Stimulated activated CD4-positive, alpha-beta T cell treated with anti-CD3 and anti-CD28 coated beads, Interleukin-12 subunit alpha, Interleukin-12 subunit beta, amount 100 ng/mL, for 4 hours (primary cell): ENCODE results near the gene GYPE.
"Not testable (repeated sequence)": the region's sequence is repeated elsewhere in the genome, so short reads cannot be mapped to it uniquely, and the experiment has no call there.

Source experiments
- DNase-seq: peaks from one replicate; pipeline ENCODE4 v3.0.0-alpha.2; 2020

GYPE gene

DNA sequence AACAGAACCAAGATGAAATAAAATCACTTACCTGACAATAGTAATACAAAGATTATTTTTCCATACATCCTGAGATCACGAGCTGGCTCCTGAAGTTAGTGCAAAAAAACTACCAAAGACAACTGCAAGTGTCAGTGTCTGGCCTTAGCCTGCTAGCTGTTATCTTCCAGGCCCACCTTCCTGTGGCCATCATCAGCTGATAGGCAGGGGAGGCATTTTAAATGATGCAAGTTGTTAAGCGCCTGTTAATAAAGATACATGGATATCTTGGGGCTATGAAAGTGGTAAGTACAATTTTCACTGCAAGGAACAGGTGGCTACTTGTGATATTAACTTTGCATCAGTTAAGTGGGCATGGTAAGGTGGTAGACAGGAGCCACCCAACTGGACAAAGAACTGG lies at the start of gene GYPE:
GYPE (minus strand) TSS at position 120 of the 400 bp plus-strand sequence; CDS start at position 68, 52 bp downstream.
- DNase-seq = not testable (repeated sequence)

GRCh38 chr4:143951458-143951972 lies 46.2 kb upstream of the GYPE start:
- DNase-seq = not testable (repeated sequence)

- not testable (repeated sequence) for DNase-seq
Observed at GRCh38 chr4:143950967-143951366, 45.6 kb upstream of the GYPE start.

DNA sequence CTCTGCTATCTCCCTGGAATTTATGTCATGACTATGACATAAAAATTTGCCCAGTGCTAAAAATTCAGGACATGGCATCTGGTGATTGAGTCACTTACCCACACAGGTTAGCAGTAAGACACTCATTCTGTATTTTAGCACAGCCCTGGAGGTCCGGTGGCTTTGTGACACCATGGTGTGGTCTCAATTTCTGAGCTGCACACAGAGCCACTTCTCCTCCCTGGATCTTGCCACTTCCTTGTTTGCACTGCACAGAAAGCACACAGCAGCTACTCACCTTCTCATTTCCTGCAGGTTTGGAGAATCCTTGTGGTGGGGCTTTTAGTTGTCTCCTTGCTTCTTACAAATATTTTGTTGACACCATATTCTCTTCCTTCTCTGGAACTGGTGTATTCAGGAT lies 44.8 kb upstream of the GYPE start:
- DNase-seq = not testable (repeated sequence)

DNA sequence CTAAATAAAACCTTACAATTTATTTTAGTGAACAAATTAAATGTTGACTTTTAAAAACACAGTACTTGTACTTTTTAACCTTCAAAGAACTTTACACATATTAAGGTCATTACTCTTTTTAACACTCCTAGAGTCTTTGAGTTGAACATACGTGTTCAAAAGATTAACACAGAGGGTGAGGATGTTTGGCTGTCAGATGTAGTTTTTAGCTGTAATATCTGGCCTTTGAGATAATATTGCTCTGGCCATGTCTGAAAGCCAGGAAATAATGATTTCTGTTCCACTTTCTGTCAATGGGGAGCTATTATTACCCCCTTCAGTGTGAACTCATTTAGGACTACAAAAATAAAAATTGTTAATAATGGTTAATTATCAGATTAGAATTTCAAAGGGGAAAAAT lies 42.1 kb upstream of the GYPE start:
- DNase-seq = not testable (repeated sequence)

DNA sequence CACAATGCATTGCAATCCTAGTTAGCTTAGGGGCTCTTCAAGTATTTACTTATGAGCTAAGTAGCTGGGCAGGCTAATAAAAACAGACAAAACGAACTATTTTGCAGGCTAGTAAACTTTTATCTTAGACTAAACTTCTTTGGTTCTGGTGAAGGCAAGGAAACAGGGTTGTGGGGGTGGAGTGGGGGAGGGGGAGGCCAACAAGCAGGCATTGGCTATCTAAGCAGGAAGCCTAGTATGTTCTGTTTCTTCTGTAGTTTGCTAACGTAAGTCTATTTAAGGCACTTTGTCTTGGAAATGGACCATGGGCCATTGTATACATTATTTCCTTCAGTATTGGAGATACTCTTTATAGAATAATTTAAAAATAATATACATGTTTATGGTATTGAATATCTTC lies 35.3 kb upstream of the GYPE start:
- DNase-seq = not testable (repeated sequence)

DNA sequence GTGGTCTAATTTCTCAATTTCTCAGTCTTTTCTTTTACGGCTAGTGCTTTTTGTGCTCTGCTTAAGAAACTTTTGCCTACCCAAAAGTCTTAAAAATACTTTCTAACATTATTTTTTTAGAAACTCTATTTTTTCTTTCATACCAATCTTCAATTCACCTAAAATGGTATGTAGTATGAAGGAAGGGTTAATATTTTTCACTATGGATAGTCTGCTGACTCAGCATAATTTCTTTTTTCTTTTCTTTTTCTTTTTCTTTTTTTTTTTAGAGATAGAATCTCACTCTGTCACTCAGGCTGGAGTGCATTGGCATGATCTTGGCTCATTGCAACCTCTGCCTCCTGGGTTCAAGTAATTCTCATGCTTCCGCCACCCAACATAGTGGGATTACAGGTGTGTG lies 34.2 kb upstream of the GYPE start:
- DNase-seq = no peak

GRCh38 chr4:143938890-143939289 lies 33.5 kb upstream of the GYPE start:
- DNase-seq = not testable (repeated sequence)

- DNase-seq = no peak
Observed at GRCh38 chr4:143921181-143921580, 15.8 kb upstream of the GYPE start.

DNA sequence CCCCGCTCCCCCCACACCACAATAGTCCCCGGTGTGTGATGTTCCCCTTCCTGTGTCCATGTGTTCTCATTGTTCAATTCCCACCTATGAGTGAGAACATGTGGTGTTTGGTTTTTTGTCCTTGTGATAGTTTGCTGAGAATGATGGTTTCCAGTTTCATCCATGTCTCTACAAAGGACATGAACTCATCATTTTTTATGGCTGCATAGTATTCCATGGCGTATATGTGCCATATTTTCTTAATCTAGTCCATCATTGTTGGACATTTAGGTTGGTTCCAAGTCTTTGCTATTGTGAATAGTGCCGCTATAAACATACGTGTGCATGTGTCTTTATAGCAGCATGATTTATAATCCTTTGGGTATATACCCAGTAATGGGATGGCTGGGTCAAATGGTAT lies 11.1 kb upstream of the GYPE start:
- DNase-seq = not testable (repeated sequence)

GRCh38 chr4:143912478-143912877 lies 7.1 kb upstream of the GYPE start:
- DNase-seq = not testable (repeated sequence)

DNA sequence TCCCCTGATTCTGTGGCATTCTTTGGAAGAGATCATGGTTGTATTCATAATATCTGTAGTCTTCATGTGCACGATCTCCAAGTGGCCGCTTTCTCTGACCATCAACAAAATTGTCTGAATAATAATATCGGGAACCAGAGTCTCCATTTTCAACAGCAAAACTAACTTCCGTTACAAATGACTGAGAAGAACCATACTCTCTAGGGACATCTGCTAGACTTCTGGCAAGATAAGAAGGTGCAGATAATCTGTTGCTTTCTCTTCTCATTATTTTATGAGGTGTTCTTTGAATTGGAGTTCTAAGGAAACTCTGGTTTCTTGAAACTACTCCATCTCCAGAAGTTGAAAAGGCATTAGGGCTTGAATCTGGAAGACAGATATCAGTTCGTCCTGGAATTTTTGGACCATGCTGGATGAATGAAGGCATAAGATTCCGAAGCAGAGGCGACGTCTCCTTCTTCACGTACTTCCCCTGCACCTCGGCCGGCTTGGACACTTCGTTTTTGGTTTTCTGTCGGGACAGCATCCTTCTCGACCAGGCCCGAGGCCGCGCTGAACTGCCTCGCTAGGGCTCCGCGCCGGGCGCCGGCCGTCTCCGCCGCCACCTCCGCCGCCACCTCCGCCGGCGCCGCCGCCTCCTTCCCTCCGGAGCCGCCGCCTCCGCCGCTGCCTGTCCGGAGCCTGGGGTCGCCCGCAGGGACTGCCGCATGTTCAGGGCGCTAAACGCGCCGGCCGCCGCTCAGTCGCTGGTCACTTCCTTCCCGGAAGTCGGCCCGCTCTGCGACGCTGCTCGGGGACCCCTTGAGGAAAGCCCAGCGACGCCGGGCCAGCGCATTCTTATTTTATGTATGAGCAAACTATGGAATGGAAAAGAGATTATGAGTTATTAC lies 6.4 kb upstream of the GYPE start:
- DNase-seq = peak; percentile 43

GRCh38 chr4:143910906-143911305 lies 5.5 kb upstream of the GYPE start:
- not testable (repeated sequence) for DNase-seq

DNA sequence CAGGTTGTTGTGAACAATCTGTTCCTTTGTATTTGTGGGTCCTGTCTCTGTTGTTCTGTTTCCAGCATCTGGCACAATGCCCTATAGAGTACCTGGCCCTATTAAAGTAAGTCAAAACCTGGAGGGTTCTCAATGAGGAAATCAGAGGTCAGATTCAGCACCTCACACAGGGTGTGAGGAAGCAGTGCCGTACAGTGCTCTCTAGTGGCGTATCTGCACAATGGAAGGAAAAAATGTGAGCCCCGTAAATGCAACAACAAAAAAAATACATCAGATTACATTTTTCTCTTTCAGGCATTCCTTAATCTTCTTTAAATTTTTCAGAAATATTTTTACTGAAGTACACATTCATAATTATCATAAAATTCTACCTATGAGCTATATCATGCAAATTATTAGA lies 2.5 kb upstream of the GYPE start:
- DNase-seq = not testable (repeated sequence)

DNA sequence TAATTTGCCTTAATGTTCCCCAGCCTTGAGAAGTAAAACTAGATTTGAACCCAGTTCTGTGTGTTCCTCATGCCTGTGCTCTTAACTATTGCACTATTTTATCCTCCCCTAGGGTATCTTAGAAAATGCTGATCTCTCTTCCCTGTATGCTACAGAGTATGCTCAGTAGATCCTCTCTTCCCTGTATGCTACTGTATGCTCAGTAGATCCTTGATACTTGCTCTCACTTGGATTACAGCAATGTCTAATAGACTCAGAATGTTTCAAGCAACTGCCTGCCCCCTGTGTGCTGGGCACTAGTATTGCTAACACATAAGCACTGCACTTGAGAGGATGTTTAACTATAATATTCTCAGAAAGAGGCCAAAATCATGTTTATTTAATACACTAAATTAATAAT lies 928 bp downstream of the GYPE start:
- DNase-seq = not testable (repeated sequence)

- DNase-seq = not testable (repeated sequence)
Observed at GRCh38 chr4:143890323-143890722, 15.0 kb downstream of the GYPE start.

GRCh38 chr4:143888189-143888588 lies 17.2 kb downstream of the GYPE start:
- not testable (repeated sequence) for DNase-seq

DNA sequence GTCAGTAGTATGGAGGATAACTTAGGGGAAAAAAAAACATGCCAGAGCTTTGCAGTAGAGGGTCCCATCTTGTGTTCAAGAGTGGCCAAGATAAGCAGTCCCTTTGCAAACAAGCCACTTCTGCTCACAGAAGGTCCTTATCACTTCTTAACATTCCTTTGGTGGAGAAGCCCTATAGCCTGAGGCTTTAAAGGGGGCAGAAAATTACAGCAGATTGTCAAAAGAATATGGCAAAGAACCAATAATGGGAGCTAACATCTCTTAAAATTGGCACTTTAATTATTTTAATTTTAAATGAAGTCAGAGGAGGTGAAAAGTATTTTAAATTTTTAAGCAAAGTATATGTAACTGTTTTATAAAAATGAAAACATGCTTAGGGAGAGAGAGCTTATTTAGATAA lies 20.4 kb downstream of the GYPE start:
- not testable (repeated sequence) for DNase-seq

GRCh38 chr4:143883529-143883928 lies 21.8 kb downstream of the GYPE start:
- no peak for DNase-seq

DNA sequence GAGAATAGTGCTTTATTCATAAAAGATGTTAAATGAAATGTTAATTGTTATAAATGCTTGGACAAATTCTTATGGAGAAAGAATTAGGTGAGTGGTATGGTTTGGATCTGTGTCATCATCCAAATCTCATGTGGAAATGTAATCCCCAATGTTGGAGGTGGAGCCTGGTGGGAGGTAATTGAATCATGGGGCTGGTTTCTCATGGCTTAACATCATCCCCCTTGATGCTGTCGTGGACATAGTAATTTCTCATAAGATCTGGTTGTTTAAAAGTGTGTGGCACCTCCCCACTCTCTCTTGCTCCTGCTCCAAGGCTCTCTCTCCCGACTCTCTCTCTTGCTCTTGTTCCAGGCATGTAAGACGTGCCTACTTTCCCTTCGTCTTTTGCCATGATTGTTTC lies 22.5 kb downstream of the GYPE start:
- no peak for DNase-seq

DNA sequence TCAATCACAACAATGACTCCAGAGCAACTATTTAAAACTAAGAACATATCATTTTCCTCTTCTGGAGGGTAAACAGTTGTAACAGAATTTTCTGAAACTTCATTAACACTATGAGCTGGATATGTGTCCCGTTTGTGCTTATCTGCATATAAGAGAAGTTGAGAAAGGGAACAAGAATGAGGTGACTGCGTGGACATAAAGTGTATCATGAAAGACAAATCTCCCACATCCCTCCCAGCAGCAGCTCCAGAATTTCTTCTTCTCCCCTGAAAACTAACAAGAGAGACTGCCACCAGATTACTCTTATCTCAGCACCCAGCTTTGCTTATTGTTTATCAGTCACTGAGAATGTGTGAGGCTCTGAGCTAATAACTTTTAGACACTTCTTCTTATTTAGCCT lies 25.8 kb downstream of the GYPE start:
- not testable (repeated sequence) for DNase-seq

DNA sequence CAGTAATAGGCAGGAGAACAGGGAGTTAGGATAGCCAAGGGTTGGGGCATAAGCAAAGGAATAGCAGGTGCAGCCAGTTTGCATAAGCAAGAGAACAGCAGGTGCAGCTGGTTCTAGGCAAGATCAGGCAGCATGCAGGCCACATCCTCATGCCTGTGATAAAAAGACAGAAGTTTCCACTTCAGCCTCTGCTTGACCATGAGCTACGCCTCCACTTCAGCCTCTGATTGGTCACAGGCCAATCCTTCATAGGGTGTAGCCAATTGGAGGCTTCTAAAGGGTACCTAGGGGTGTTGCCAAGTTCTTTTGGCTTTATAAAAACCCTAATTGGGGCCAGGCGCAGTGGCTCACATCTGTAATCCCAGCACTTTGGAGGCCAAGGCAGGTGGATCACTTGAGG lies 30.0 kb downstream of the GYPE start:
- not testable (repeated sequence) for DNase-seq

DNA sequence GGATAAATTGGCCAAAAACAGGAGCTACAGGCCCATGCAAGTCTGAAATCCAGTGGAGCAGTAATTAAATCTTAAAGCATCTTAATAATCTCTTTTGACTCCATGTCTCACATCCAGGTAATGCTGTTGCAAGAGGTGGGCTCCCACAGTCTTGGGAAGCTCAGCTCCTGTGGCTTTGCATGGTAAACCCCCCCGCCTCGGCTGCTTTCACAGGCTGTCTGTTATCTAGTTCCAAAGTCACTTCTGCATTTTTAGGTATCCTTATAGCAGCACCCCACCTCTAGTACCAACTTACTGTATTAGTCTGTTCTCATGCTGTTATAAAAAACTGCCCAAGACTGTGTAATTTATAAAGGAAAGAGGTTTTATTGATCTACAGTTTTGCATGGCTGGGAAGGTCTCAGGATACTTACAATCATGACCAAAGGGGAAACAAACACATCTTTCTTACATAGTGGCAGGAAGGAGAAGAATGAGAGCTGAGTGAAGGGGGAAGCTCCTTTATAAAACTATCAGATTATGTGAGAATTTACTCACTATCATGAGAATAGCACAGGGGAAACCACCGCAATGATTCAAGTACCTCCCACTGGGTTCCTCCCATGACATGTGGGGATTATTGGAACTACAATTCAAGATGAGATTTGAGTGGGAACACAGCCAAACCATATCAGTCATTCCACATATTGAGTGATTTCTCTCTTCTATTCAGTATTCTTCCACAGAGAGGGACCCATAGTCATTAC lies 34.7 kb downstream of the GYPE start:
- DNase-seq = not testable (repeated sequence)

- not testable (repeated sequence) for DNase-seq
Observed at GRCh38 chr4:143869925-143870324, 35.4 kb downstream of the GYPE start.
